Lung (tissue), 12 donors: ENCODE data around the gene MSRB1. TPM values are rescaled to one million over a fixed set of nuclear protein-coding genes. Genes with fewer than 3 reads are reported as not detected.

Experiments used
- ATAC-seq: fragments of 200-7000 bp; cut with Tn5 transposase; one replicate; pipeline ENCODE4 v1.9.1; 2020; ENCODE audit warnings: moderate number of reproducible peaks; ENCODE audit not compliant: insufficient read depth, low FRiP score
- DNase-seq, 3 donors: peaks; one replicate each; pipeline ENCODE4 v3.0.0-alpha.2; 2013 to 2017
- H3K27ac ChIP-seq, 2 donors: one replicate each; pipeline ENCODE4 v1.5.1; 2013; ENCODE audit warnings: mild to moderate bottlenecking in 2 of 2, moderate library complexity in 2 of 2, control low read depth in 1 of 2, inconsistent platforms in 1 of 2, low read depth in 1 of 2, low read length in 1 of 2
- H3K27me3 ChIP-seq, 3 donors: one replicate each; pipeline ENCODE4 v1.5.1; 2013; ENCODE audit warnings: low read length in 2 of 3; ENCODE audit not compliant: control insufficient read depth in 3 of 3, insufficient read depth in 3 of 3
- H3K36me3 ChIP-seq, 4 donors: one replicate each; pipeline ENCODE4 v1.5.1; 2013; ENCODE audit warnings: low read length in 4 of 4, mild to moderate bottlenecking in 1 of 4, moderate library complexity in 1 of 4; ENCODE audit not compliant: control insufficient read depth in 4 of 4, insufficient read depth in 4 of 4
- H3K4me1 ChIP-seq, 5 donors: one replicate each; pipeline ENCODE4 v1.5.1; 2013; ENCODE audit warnings: low read length in 5 of 5, mild to moderate bottlenecking in 2 of 5, moderate library complexity in 1 of 5; ENCODE audit not compliant: control insufficient read depth in 5 of 5, insufficient read depth in 5 of 5
- H3K4me3 ChIP-seq: one replicate; pipeline ENCODE4 v1.5.1; 2013; ENCODE audit warnings: mild to moderate bottlenecking, control low read depth, moderate library complexity
- H3K9ac ChIP-seq, 2 donors: one replicate each; pipeline ENCODE4 v1.5.1; 2013; ENCODE audit warnings: low read length in 2 of 2, control low read depth in 1 of 2; ENCODE audit not compliant: insufficient read depth in 1 of 2
- H3K9me3 ChIP-seq, 4 donors: one replicate each; pipeline ENCODE4 v1.5.1; 2013; ENCODE audit warnings: low read length in 3 of 4, mild to moderate bottlenecking in 1 of 4, moderate library complexity in 1 of 4; ENCODE audit not compliant: control insufficient read depth in 4 of 4, insufficient read depth in 3 of 4
- CTCF ChIP-seq: IDR thresholded peaks from 2 replicates; pipeline ENCODE4 v1.5.1; 2012; ENCODE audit warnings: mild to moderate bottlenecking; ENCODE audit errors: control extremely low read depth, extremely low read depth
- WGBS, 2 donors: extraction: QIAGEN DNeasy Blood & Tissue Kit; methylation state at CpG; one replicate each; pipeline ENCODE4 v1.1.7; 2013; 5-methylcytosine and 5-hydroxymethylcytosine counted together
- polyA plus RNA-seq, 2 donors: library from polyadenylated mRNA; stranded (reverse); fragments of 200-250 nt; gene quantifications; one replicate each; pipeline ENCODE4 v1.2.1, GENCODE V29; 2013
- total RNA-seq, 2 donors: library from RNA; depleted of rRNA in 1 of 2; stranded (reverse); fragments of >200 nt in 1 of 2; gene quantifications; one replicate each; pipeline ENCODE4 v1.2.1, GENCODE V29; 2014 to 2021
- donor health status: control.
- donor health status: control.
- donor health status: Bipolar disorder and iron deficiency.
- donor health status: healthy.
- donor health status: DM: yes; HTN: yes; CAD: no.

MSRB1 gene
- total and polyA plus RNA-seq, 4 donors = 11.1 to 164 (median 51.2) TPM

GRCh38 chr16:1918351-1919326, 24.4 kb downstream of the MSRB1 start, which contains the start of gene HS3ST6:
Gene HS3ST6 (minus strand): TSS chr16:1918415. CDS start chr16:1918323, 92 bp downstream.
- no peak within 1 kb of the TSS for H3K9ac ChIP-seq
- H3K27me3 ChIP-seq = peaks cover 7 to 64% (median 51%) of the 10 kb centered on the region in 3 donors
- H3K9me3 ChIP-seq = peaks cover 0 to 4% (median 0%) of the 10 kb centered on the region in 4 donors
- 4 to 7% methylated on average over 37 to 70 of the region's 71 CpGs for WGBS, 2 donors
- H3K36me3 ChIP-seq = no peaks in the 10 kb centered on the region
- H3K4me3 ChIP-seq = no peak within 1 kb of the TSS
- no peak within 1 kb of the TSS for H3K27ac ChIP-seq
- ATAC-seq = no peak
- TF ChIP-seq CTCF = no peak
- H3K4me1 ChIP-seq = peaks cover 0 to 8% (median 0%) of the 10 kb centered on the region in 5 donors
- no peak for DNase-seq

GRCh38 chr16:1917665-1918350, 25.2 kb downstream of the MSRB1 start:
- Histone ChIP-seq H3K9ac (no peak overlapping the region), H3K4me1 (peaks cover 0 to 12% (median 0%) of the 10 kb centered on the region in 5 donors), H3K4me3 (no peak overlapping the region), H3K27ac (no peak overlapping the region), H3K36me3 (no peaks in the 10 kb centered on the region), H3K9me3 (peaks cover 0 to 4% (median 0%) of the 10 kb centered on the region in 4 donors), H3K27me3 (peaks cover 7 to 56% (median 48%) of the 10 kb centered on the region in 3 donors)
- no peak for DNase-seq
- WGBS, 2 donors = 2 to 3% methylated on average over 63 to 81 of the region's 81 CpGs
- TF ChIP-seq CTCF = no peak
- no peak for ATAC-seq

GRCh38 chr16:1917056-1917664, 25.8 kb downstream of the MSRB1 start:
- peaks cover 0 to 4% (median 0%) of the 10 kb centered on the region in 4 donors for H3K9me3 ChIP-seq
- no peak overlapping the region for H3K27ac ChIP-seq
- H3K27me3 ChIP-seq = peaks cover 7 to 50% (median 41%) of the 10 kb centered on the region in 3 donors
- no peak for TF ChIP-seq CTCF
- H3K9ac ChIP-seq = no peak overlapping the region
- WGBS, 2 donors = 6 to 8% methylated on average over 22 of the region's 22 CpGs
- DNase-seq (no peak), ATAC-seq (no peak)
- H3K36me3 ChIP-seq = no peaks in the 10 kb centered on the region
- peaks cover 0 to 12% (median 0%) of the 10 kb centered on the region in 5 donors for H3K4me1 ChIP-seq
- no peak overlapping the region for H3K4me3 ChIP-seq
